B cell (primary cell): Measurements from ENCODE around the gene HHAT.

ENCODE experiments used
- CTCF ChIP-seq: fragments of 200-600 bp; IDR thresholded peaks from one replicate; pipeline ENCODE4 v1.8.0; 2022; ENCODE audit warnings: antibody characterized with exemption, mild to moderate bottlenecking
- EZH2 ChIP-seq: IDR thresholded peaks from 2 replicates; pipeline ENCODE4 v1.6.1; 2012; ENCODE audit warnings: borderline replicate concordance, low read depth, mild to moderate bottlenecking, moderate library complexity, low read length; ENCODE audit not compliant: insufficient read depth, poor library complexity, severe bottlenecking

GRCh38 chr1:210293171-210293607 lies 35.5 kb upstream of the HHAT start:
- TF ChIP-seq CTCF (no peak), EZH2 (no peak)
